Stimulated activated CD8-positive, alpha-beta memory T cell treated with anti-CD3 and anti-CD28 coated beads, Interleukin-2, amount 100 ng/mL, for 1 hour (primary cell): ENCODE data around the gene ICA1.

ENCODE experiments used
- DNase-seq, 2 donors: peaks; one replicate each; pipeline ENCODE4 v3.0.0-alpha.2; 2020; ENCODE audit warnings: low read depth in 2 of 2

The ICA1 gene

DNA sequence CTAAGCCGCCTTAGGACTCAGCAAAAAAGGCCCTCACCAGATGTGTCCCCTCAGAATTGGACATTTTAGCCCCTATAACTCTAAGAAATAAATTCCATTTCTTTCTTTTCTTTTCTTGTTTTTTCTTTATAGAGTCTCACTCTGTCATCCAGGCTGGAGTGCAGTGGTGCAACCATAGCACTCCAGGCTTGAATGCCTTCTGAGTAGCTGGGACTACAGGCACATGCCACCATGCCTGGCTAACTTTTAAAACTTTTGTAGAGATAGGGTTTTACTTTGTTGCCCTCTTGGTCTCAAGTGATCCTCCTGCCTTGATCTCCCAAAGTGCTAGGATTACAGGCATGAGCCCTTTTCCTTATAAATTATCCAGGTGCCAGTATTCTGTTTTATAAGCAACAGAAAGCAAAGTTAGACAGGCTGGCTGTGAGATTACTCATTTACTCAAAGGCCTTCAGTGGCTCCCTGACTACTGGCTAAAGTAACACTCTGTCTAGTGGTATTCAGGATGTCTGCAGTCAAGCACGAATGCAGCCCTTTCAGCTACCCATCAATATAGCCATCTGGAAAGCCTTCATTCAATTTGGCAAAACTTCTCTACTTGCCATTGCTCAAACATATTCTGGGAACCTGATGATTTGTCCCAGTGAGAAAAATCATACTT is 128.6 kb downstream of the ICA1 start:
- no peak for DNase-seq

DNA sequence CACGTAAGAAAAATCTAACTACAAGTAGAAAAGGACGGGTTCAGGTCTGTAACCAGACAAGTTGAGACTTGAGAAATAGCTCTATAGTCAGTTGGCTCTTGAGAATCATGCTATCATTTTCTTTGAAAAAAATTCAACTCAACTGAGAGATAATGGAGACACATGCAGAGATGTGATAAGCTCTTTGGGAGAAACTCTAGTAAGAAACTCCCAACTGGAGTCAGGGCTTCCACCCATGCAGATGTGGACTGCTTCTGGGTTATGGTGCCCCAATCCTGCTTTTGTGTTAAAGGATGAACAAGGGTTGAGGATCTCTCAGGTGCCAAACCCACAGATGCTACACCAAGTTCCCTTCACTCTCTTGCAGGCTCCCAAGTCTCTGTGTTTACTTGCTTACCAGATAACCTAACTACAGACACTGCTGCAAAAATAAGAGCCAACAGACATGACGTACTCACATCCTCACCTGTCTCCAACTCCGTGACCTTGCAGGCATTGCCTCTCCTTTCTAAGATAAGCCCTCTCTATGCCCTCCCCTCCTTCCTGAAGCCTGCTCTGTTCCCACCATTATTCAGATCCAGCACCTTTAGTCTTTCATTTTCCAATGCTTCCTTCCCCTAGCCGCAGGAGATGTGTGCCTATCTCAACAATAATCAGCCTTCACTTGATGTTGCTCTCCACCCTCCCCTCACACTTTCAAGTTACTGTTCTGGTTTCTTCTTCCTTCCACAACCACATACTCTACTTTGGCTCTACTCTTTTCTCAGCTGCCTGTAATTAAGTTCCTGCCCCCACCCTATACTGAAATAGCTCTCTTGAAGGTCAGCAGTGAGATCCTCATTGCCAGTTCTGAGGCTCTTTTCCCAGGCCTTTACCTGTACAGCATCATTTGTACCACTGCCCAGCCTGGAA is 130.0 kb downstream of the ICA1 start:
- DNase-seq = no peak

DNA sequence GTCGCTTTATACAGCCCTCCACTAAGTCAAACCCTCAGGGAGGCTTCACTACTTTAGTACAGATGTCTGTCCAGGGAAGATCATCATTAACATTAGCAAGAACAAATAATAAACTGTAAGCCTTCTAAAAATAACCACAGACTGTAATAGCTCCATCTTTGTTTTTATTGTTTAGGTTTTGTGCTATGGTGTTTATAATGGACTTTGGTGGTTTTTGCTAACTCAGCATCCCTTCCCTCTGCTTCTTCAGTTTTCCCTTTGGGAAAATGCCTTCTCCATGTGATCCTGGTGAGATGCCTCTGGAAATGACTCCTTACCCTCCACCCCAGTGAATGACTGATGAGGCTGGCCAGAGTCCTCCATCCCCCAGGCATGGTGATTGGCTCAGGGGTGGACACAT is 131.3 kb downstream of the ICA1 start:
- no peak for DNase-seq

DNA sequence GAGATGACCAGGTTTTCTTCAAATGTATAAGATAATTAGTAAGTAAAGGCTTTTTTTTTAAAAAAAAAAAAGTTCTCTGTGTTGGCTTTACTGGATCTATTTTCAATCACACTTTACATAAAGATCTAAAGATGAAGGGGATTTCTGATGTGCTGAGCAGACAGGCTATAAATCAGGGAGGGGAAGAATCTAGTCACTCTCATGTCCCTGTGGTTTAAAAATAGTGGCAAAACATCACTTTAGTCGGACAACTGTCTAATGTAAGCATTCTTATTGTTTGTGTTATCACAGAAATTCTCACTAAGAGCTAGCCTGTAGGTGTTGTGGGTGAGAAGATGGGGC is 132.7 kb downstream of the ICA1 start:
- no peak for DNase-seq

DNA sequence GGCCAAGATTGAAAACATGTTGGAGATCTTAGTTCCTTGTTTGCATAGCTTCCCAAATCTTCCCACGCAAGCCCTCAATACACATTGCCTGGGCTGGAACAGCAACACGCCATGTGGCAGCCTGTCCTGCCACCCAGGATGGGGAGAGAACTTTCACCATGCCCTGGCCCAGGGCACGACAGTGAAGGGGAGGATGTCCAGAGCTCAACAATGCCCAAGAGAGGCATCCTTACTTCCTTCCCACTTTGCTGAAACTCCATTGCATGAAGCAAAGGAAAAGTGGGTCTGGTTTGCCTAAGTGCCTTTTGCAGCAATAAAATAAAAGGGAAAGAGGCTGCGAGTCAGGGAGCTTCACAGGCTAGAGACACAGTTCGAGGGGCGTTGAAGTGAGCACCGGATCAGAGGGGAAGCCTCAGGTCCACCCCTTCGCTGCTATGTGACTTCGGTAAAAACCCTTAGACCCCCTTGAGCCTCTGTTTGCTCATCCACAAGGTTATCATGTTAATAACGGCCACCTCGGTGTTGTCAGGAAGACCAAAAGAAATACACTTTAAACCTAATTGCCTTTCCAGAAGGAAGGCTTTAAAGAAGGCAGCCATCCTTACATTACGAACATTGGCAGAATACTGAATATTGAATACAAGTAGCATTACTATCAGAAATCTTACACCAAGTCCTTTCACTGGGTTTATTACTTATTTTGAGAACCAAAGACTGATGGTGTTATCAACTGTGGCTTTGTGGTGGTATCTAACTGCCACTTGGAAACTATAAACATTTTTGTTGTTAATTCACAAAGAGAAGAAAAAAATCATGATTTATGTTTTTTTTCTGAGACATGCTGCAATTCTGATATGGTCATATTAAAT is 133.3 kb downstream of the ICA1 start:
- no peak for DNase-seq

DNA sequence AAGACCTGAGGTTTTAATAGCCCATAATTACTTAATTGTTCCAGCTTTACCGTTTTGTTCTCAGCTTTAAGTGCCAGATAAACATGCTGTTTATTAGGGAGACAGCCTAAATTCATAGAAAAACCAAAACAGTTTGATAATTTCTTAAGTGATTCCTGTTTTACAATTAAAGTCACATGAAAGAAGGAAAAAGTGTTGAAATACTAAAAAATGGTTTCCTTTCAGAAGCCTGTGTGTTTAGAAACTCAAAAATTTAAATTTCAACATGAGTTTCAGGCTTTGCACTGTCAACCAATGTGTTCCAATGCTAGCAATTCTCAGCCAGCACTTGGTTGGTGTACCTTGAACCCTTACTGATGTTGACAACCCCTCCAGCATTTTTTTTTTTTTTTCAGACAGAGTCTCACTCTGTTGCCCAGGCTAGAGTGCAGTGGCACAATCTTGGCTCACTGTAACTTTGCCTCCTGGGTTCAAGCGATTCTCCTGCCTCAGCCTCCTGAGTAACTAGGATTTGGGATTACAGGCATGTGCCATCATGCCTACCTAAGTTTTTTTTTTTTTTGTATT is 135.3 kb downstream of the ICA1 start:
- no peak for DNase-seq

DNA sequence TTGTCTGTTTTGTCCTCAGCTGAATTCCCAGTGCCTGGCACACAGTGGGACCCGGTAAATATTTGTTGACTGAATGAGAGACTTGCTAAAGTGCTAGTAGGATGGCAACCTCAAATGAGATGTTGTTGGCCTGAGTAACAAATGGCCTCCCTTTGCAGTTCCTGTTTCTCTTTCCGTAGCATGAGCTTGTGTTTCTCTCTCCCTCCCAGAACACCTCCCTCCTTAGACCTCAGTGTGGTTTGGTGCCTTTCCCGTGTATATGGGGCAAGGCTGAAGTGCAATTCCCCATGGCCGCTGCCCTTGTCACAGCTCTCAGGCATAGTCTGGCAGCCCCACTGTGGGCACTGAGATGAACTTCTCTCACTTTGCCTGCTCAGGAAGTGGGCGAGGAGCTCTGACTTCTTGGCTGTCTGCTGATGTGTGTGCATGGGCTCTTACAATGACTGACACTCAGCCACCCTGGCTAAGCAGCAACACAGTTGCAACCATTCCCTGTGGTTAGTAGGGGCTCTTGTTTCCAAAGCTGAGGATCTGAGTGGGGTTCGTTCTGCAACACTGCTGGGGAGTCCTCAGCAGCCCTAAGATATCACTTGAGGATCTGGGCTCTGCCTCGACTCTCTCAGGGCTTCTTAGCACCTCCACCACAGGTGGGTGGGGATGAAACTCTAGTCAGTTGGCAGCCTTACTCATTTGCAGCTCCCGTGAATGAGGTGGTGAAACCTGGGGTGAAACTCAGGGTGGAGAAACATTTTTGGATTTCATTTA is 136.1 kb downstream of the ICA1 start:
- DNase-seq = peak; percentile 47 to 48

DNA sequence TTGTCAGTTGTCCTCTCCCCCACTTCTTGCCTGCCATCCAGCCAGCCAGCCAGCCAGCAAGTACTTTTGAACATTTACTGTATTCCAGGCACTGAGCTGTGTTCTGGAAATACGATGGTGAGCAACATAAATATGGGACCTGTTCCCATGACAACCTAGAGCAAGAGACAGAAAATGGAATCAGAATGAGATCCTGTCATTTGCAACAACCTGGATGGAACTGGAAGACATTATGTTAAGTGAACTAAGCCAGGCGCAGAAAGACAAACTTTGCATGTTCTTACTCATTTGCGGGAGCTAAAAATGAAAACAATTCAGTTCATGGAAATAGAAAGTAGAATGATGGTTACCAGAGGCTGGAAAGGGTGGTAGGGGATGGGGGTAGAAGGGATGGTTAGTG is 140.7 kb downstream of the ICA1 start:
- DNase-seq = no peak

DNA sequence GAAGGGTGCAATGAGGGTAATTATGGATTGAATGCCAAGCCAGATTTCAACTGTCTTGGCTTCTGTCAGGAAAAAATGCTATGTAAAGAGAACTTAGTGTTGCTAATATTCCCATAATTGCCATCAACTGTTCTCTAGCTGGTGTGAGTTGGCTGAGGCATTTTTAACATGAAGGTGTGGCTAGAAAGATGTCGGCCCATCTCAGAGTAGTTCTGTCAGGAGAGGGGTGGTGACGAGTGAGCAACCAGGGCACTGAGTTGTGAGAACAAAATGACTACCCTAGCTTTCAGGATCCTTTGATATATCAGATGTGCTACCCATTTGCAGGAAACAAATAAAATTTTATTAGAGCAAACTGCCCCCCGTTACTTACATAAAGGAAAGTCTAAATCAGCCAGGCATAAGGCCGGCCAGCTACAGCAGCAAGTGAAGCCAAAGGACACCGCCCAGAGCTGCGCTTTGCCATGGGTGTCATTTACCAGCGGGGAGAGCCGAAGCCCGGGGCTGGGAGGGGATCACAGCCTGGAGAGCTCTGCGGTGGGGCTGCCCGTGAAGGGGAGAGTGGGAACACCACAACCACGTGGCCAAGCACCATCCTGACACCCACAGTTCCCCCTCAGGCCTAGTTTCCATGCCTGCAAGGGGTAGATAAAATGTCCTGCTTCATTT is 141.4 kb downstream of the ICA1 start:
- DNase-seq = no peak

DNA sequence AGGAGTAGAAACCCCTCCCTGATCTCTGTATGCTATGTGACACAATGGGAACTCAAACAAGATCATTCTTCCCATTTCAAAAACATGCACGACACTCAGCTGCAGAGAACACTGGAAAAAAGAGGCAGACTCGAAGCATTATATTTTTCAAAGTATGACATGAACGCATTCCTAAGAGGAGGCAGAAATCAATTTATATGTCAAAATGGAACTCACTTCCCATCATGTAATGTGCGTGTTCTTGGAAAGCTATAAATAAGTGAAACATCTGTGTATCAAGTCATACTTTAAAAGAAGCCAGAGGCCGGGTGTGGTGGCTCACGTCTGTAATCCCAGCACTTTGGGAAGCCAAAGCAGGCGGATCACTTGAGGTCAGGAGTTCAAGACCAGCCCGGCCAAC is 142.7 kb downstream of the ICA1 start:
- no peak for DNase-seq

DNA sequence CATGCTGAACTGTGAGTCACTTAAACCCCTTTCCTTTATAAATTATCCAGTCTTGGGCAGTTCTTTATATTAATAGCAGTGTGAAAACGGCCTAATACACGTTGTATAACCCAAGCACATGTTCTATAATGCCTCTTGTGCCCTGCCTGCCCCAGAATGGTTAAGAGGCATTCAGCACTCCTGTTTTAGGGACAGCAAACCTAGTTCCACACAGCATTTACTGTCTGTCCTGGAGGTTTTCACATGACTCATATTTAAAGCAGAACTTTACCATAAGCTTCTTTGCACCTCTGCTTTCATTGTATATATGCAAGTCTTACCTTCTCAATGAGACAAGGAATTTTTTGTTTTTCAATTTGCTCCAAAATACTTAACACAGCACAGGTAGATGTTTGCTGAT is 144.8 kb downstream of the ICA1 start:
- no peak for DNase-seq

DNA sequence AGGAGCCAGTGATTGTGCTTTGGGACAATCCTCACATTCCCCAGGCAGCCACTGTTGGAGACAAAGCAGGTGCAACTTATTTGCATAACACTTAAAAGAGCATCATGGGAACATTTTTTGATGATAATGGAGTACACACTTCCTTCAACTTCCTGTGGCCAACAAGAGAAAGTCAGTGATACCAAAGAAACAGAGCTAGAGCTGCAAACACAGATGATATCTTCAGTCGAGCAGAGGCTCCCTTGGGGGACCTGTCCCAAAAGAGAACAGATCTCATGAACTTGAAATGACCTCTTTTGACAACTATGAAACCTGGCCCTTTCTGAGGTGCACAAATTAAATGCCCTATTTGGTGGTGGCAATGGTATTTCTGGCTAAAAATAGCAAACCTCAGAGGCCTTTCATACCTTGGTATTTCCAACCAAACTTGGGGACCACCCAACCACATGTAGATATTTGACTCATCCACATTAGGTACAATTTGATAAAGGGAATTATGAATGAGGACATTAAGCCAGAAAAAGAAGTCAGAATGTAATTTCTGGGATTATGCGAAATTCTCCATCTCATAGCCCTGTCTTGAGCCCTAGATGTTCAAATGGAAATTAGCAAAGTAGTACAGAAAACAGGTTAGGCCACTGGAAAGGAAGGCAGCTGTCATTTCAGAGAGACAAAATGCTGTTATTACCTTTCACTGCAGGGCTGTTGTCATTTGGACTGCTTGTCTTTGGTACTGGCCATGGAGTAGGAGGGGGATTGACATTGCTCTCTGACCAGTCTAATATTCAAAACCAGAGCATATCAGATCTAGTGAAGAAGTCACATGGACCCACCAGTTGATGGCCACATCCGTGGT is 146.2 kb downstream of the ICA1 start:
- no peak for DNase-seq

DNA sequence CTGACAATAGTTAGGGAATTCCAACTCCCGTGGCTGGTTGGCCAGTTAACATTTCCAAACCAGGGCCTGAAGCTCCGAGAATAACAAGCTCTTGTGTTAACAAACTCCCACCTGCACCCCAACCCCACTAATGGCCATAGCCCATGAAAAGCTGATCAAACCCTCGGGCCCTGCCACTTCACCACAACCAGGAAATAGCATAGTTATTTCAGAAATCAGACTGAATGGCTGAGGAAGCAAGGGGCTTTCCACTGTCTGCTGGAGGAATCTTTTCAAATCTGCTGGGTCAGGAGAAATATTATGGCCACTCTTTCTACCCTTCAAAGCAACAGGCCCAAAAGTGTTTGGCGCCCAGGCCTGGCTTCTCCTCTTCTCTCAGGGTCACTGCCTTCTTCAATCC is 147.8 kb downstream of the ICA1 start:
- no peak for DNase-seq

DNA sequence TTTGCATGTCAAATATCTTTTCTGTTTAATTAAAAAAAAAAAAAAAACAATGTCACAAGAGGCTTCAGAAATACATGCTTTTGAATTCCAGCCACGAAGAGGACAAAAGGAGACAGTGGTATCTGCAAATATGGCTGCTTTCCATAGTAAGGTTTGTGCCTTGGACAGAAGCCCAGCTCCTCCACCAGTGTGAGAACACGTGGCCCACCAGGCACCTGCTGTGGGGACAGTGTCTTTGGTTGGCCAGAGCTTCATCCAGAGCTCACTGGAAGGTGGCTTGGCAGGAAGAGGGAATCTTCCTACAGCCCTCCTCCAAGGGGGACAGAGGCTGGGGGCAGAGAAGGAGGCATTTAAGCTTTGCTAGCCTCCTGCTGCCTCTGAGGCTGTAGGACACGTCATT is 148.8 kb downstream of the ICA1 start:
- DNase-seq = no peak

DNA sequence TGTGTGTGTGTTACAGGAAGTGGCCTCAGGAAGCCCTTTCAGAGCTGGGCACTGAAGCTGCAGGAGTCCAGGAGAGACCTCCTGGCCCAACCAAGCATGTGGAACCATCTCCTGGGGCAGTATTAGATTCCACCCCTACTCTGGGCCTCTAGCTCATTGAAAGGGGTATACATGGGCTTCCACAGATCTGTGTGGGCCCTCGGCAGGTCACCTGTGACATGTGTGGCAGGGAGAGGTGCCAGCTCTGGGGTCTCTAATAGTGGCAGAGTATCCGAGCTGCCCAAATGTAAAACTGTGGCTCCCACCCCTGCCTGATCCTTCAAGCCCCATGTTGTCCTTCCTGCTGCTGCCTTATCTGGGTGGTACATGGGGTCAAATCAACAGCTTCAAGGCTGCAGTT is 149.3 kb downstream of the ICA1 start:
- DNase-seq = no peak

DNA sequence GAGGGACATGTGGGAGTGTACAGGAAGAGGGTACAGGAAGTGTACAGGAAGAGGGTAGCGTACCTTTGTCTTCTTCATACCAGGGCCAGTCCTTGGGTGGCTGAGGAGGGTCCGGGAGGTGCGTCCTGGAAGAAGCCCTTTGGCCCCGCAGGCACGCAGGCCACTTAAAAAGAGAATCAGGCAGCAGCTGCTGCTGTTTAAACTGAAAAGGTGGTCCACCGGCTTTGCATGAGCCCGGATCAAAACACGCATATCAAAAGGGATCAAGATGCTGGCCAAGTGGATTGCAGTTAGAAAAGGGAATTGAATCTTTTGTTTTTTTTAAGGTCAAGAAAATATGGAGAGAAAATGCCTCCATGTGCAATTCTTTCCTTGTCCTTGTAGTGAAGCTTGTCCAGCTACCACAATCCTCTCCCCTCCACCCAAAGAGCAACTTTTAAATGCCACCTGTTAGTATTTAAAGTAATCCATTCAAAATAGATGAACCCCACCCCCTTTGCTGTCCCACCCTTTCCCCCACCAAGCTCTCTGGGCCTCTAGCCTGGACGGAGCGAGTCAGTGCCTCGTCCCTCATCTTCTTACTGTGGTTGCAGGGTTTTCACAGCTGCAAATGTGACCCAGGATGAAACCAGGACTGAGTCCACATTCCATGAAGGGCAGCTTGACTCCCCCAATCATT is 150.5 kb downstream of the ICA1 start:
- no peak for DNase-seq

DNA sequence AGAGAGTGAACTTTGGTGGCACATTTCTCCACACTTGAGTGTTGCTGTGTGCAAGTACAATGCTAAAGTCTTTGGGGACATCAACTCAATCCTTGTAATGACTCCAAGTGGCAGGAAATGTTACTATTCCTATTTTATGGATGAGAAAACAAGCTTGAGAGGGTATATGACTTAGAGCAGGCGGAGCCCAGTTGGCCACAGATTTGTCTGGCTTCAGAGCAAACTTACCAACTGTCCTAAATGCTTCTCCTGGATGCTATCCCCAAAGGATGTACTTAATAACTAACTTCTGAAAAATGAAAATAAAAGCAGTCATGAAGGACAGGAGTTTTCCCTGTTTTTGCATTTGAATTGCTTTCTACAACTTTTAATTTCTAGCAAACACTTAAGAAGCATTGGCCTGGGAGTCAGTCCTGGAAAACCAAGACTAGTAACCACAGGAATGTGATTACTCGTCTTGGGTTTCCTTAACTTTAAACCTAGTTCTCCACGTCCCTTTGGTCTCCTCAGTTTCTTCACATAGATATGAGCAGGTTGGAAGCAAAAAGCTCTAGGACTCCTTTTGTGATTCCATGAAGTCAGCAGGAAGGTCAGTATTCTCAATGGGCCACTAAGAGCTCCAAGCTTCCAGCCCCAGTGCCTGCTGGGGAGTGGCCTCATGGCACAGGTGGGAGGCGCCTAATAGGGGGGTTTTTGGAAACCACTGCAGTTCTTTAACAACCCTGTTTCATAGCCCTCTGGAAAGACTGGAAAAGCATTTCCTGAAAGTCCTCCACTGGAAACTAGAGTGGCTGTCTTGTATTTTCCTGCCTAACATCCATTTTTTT is 152.6 kb downstream of the ICA1 start:
- DNase-seq = no peak

DNA sequence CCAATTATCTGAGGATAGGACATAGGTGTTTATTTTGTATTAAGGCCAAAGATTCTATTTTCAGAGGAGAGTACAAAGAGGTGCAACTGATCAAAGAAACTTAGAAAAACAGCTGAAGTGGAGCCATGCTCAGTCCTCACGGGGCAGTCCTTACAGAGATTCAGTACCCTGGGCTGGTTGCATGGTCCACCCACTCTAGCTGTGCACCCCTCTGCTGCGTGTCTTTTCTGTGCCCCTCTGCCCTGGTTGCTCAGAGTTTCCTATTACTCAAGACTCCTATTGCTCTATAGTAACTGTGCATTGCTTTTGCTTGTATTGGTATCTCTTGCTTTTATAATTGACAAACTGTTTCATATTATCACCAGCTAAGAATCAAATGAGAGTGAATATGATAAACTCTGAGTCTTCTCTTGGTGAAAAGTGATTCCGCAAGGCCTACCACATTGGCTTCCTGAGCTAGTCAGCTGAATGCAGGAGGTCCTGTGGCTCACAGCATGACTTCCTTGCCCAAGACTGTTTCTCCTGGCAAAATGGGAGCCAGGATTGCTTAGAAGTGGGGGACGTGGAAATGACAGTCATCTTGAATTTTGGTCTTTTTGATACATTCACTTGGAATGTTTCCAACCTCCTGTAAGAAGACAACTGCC is 156.4 kb downstream of the ICA1 start:
- no peak for DNase-seq
